DLD1 (cell line): ENCODE data around the gene HBE1.
"Not testable (repeated sequence)": the region's sequence is repeated elsewhere in the genome, so short reads cannot be mapped to it uniquely, and the experiment has no call there.

Experiments
- in situ Hi-C: cut with HindIII; loops from 2 replicates; pipeline ENCODE4 v1.10.0; 2017; ENCODE audit warnings: low sequenced_read_pairs

The HBE1 gene

GRCh38 chr11:5269715-5270147 lies at the start of gene HBE1:
HBE1 (minus strand) TSS chr11:5269945; CDS start chr11:5269890, 55 bp downstream.
- in situ Hi-C loops: no loop called here

- in situ Hi-C loops: no loop called here
Observed at GRCh38 chr11:5317292-5317691, 47.5 kb upstream of the HBE1 start.

- in situ Hi-C loops: not testable (repeated sequence)
Observed at GRCh38 chr11:5313326-5314023, 43.7 kb upstream of the HBE1 start.

GRCh38 chr11:5310423-5310822 lies 40.7 kb upstream of the HBE1 start:
- in situ Hi-C loops: no loop called here

- in situ Hi-C loops: no loop called here
Observed at GRCh38 chr11:5307256-5308019, 37.7 kb upstream of the HBE1 start.

- in situ Hi-C loops: no loop called here
Observed at GRCh38 chr11:5304046-5304445, 34.3 kb upstream of the HBE1 start.

GRCh38 chr11:5303626-5304025 lies 33.9 kb upstream of the HBE1 start:
- in situ Hi-C loops: no loop called here

- in situ Hi-C loops: no loop called here
Observed at GRCh38 chr11:5301846-5302245, 32.1 kb upstream of the HBE1 start, which contains the start of gene OR51B4. OR51B4 (minus strand) TSS chr11:5301946; CDS start chr11:5301946, 0 bp downstream.

GRCh38 chr11:5300251-5300650 lies 30.5 kb upstream of the HBE1 start:
- in situ Hi-C loops: no loop called here

GRCh38 chr11:5298451-5298850 lies 28.7 kb upstream of the HBE1 start:
- in situ Hi-C loops: no loop called here

- in situ Hi-C loops: no loop called here
Observed at GRCh38 chr11:5297721-5298323, 28.1 kb upstream of the HBE1 start.

GRCh38 chr11:5294342-5294995 lies 24.7 kb upstream of the HBE1 start:
- in situ Hi-C loops: not testable (repeated sequence)

- in situ Hi-C loops: no loop called here
Observed at GRCh38 chr11:5293028-5293427, 23.3 kb upstream of the HBE1 start.

GRCh38 chr11:5291207-5291838 lies 21.6 kb upstream of the HBE1 start:
- in situ Hi-C loops: no loop called here

- in situ Hi-C loops: no loop called here
Observed at GRCh38 chr11:5290106-5290505, 20.4 kb upstream of the HBE1 start.

GRCh38 chr11:5289696-5290095 lies 20.0 kb upstream of the HBE1 start:
- in situ Hi-C loops: no loop called here

- in situ Hi-C loops: no loop called here
Observed at GRCh38 chr11:5288906-5289550, 19.3 kb upstream of the HBE1 start.

GRCh38 chr11:5288108-5288905 lies 18.6 kb upstream of the HBE1 start:
- in situ Hi-C loops: no loop called here

GRCh38 chr11:5286901-5287300 lies 17.2 kb upstream of the HBE1 start:
- in situ Hi-C loops: no loop called here
